Measurements from ENCODE around the gene AGBL4. TPM values are rescaled to one million over a fixed set of nuclear protein-coding genes. Genes with fewer than 3 reads are reported as not detected.

Gene AGBL4
- total RNA-seq, 1 experiment from 2014 or later: 0.33 TPM

DNA sequence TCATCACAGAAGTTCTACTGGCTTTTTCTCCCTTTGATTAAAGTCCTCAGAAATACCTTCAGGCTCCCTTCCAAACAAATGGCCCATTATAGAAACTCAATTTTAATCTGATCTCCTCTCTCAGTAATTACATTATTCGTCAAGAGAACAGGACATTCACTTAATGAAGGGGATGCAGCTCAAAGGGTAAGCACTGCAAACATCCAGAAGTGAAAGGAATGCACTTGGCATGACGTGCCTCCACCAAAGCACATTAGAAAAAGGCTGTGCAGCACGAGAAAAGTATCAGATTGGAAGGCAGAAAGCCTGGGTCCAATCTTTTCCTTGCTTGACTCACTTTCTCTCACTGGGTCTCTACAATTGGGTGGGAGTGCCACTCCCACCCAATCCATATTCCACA, 1024.4 kb downstream of the AGBL4 start:
- ATAC-seq (no peak), DNase-seq (no peak)
- no peak overlapping the region for H3K27ac ChIP-seq (ENCODE audit: low read length)
- H3K4me2 ChIP-seq (ENCODE audit: low read length): no peak overlapping the region
- no peaks in the 10 kb centered on the region for H3K27me3 ChIP-seq (ENCODE audit: low read length)
- H3K9ac ChIP-seq (ENCODE audit: low read length): no peak overlapping the region
- intact Hi-C loops (cut with micrococcal nuclease): no loop called here
- no peaks in the 10 kb centered on the region for H3K9me2 ChIP-seq (replicated peaks; ENCODE audit: low read length)
- H3F3A ChIP-seq (ENCODE audit: low read length, unreplicated experiment): no peaks in the 10 kb centered on the region
- H3K36me3 ChIP-seq (ENCODE audit: low read depth, low read length): no peaks in the 10 kb centered on the region
- H3K9me3 ChIP-seq (ENCODE audit: low read length): no peaks in the 10 kb centered on the region
- no peak overlapping the region for H2AFZ ChIP-seq (ENCODE audit: low read length)
- BruUV-seq (replicated peaks): no TSS peak
- H3K4me1 ChIP-seq (ENCODE audit: insufficient read depth, low read length): no peaks in the 10 kb centered on the region
- H4K20me1 ChIP-seq (ENCODE audit: low read length): no peaks in the 10 kb centered on the region
- POLR2A ChIA-PET (ENCODE audit: unreplicated experiment): no interaction called here
- CTCF ChIA-PET: no interaction called here
- no peak overlapping the region for H3K4me3 ChIP-seq (ENCODE audit: low read length)
- H3K79me2 ChIP-seq (ENCODE audit: low read length): no peaks in the 10 kb centered on the region
- TF ChIP-seq EZH2 (IDR thresholded peaks at IDR 0.05; ENCODE audit: low read length, unreplicated experiment): no peak
- no peak for TF ChIP-seq CTCF (conservative IDR thresholded peaks at IDR 0.05; ENCODE audit: low read depth, low read length)
- no peak for TF ChIP-seq EZH2phosphoT487 (IDR thresholded peaks at IDR 0.05; ENCODE audit: borderline replicate concordance, low read length)

DNA sequence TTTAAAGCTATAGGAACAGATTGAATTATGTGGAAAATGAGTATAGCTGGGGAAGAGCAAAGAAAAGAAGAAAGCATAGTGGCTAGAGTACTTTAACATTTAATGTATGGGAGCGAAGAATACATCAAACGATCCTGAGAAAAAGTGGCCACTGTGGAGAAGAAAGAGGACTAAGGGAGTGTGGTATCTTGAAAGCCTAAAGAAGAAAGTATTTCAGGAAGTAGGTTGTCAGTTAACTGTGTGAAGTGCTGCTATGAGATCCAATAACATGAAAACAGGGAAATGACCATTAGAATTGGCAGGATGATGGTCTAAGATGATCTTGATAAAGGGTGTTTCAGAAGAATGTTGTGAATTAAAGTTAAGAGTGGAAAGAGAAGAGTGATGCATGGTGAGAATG, 1027.4 kb downstream of the AGBL4 start:
- POLR2A ChIA-PET (ENCODE audit: unreplicated experiment): no interaction called here
- no peaks in the 10 kb centered on the region for H3K79me2 ChIP-seq (ENCODE audit: low read length)
- H3K9me3 ChIP-seq (ENCODE audit: low read length): 0 out of 2 replicates have a peak, but pooled peaks cover 7% of the 10 kb centered on the region
- CTCF ChIA-PET: no interaction called here
- H4K20me1 ChIP-seq (ENCODE audit: low read length): no peaks in the 10 kb centered on the region
- H3K36me3 ChIP-seq (ENCODE audit: low read depth, low read length): no peaks in the 10 kb centered on the region
- no peak overlapping the region for H2AFZ ChIP-seq (ENCODE audit: low read length)
- H3K4me1 ChIP-seq (ENCODE audit: insufficient read depth, low read length): no peaks in the 10 kb centered on the region
- no peaks in the 10 kb centered on the region for H3K9me2 ChIP-seq (replicated peaks; ENCODE audit: low read length)
- no peak overlapping the region for H3K4me2 ChIP-seq (ENCODE audit: low read length)
- DNase-seq: no peak
- ATAC-seq: no peak
- H3F3A ChIP-seq (ENCODE audit: low read length, unreplicated experiment): no peaks in the 10 kb centered on the region
- TF ChIP-seq EZH2 (IDR thresholded peaks at IDR 0.05; ENCODE audit: low read length, unreplicated experiment) (no peak), CTCF (conservative IDR thresholded peaks at IDR 0.05; ENCODE audit: low read depth, low read length) (no peak), EZH2phosphoT487 (IDR thresholded peaks at IDR 0.05; ENCODE audit: borderline replicate concordance, low read length) (no peak)
- no TSS peak for BruUV-seq (replicated peaks)
- no peaks in the 10 kb centered on the region for H3K27me3 ChIP-seq (ENCODE audit: low read length)
- no peak overlapping the region for H3K9ac ChIP-seq (ENCODE audit: low read length)
- no peak overlapping the region for H3K4me3 ChIP-seq (ENCODE audit: low read length)
- intact Hi-C loops (cut with micrococcal nuclease): no loop called here
- H3K27ac ChIP-seq (ENCODE audit: low read length): no peak overlapping the region

- ATAC-seq: no peak
- CTCF ChIA-PET: no interaction called here
- intact Hi-C loops (cut with micrococcal nuclease): no loop called here
- H3K36me3 ChIP-seq (ENCODE audit: low read depth, low read length): no peaks in the 10 kb centered on the region
- H3K79me2 ChIP-seq (ENCODE audit: low read length): no peaks in the 10 kb centered on the region
- H3K4me1 ChIP-seq (ENCODE audit: insufficient read depth, low read length): no peaks in the 10 kb centered on the region
- H3K4me3 ChIP-seq (ENCODE audit: low read length): no peak overlapping the region
- H3K4me2 ChIP-seq (ENCODE audit: low read length): no peak overlapping the region
- H3K27me3 ChIP-seq (ENCODE audit: low read length): no peaks in the 10 kb centered on the region
- no peak for TF ChIP-seq EZH2phosphoT487 (IDR thresholded peaks at IDR 0.05; ENCODE audit: borderline replicate concordance, low read length)
- TF ChIP-seq EZH2 (IDR thresholded peaks at IDR 0.05; ENCODE audit: low read length, unreplicated experiment): no peak
- no peak for TF ChIP-seq CTCF (conservative IDR thresholded peaks at IDR 0.05; ENCODE audit: low read depth, low read length)
- no peak overlapping the region for H3K27ac ChIP-seq (ENCODE audit: low read length)
- H3F3A ChIP-seq (ENCODE audit: low read length, unreplicated experiment): no peaks in the 10 kb centered on the region
- H4K20me1 ChIP-seq (ENCODE audit: low read length): no peaks in the 10 kb centered on the region
- no TSS peak for BruUV-seq (replicated peaks)
- H2AFZ ChIP-seq (ENCODE audit: low read length): no peak overlapping the region
- 0 out of 2 replicates have a peak, but pooled peaks cover 7% of the 10 kb centered on the region for H3K9me3 ChIP-seq (ENCODE audit: low read length)
- no peak overlapping the region for H3K9ac ChIP-seq (ENCODE audit: low read length)
- no peaks in the 10 kb centered on the region for H3K9me2 ChIP-seq (replicated peaks; ENCODE audit: low read length)
- no peak for DNase-seq
- POLR2A ChIA-PET (ENCODE audit: unreplicated experiment): no interaction called here
Observed at GRCh38 chr1:48988633-48989197, 1035.0 kb downstream of the AGBL4 start.
